Peyer's patch (tissue), 4 donors: ENCODE measurements around the gene EMP1. TPM values are rescaled to one million over a fixed set of nuclear protein-coding genes. Genes with fewer than 3 reads are reported as not detected.

Source experiments
- DNase-seq, 3 donors: peaks; one replicate each; pipeline ENCODE4 v3.0.0-alpha.2; 2017 to 2019
- H3K27ac ChIP-seq, 4 donors: fragments of 200-600 bp; sonication (generic); one replicate each; pipeline ENCODE4 v1.5.1; 2016 to 2019
- H3K27me3 ChIP-seq, 2 donors: fragments of 200-600 bp; sonication (generic); one replicate each; pipeline ENCODE4 v1.5.1; 2019
- H3K36me3 ChIP-seq, 3 donors: fragments of 200-600 bp; sonication (generic); one replicate each; pipeline ENCODE4 v1.5.1; 2016 to 2019
- H3K4me1 ChIP-seq, 4 donors: fragments of 200-600 bp; sonication (generic); one replicate each; pipeline ENCODE4 v1.5.1; 2016 to 2019
- H3K4me3 ChIP-seq, 4 donors: fragments of 200-600 bp; sonication (generic); 1 replicate in 3 of 4; 2 replicates in 1 of 4; pipeline ENCODE4 v1.5.1; 2016 to 2019; ENCODE audit warnings: mild to moderate bottlenecking in 1 of 4
- H3K9me3 ChIP-seq, 4 donors: fragments of 200-600 bp; sonication (generic); one replicate each; pipeline ENCODE4 v1.5.1; 2016 to 2019; ENCODE audit warnings: mild to moderate bottlenecking in 1 of 4
- POLR2A ChIP-seq, 2 donors: fragments of 450-650 bp; IDR thresholded peaks; one replicate each; pipeline ENCODE4 v1.5.1; 2017; ENCODE audit warnings: antibody characterized with exemption in 2 of 2, mild to moderate bottlenecking in 2 of 2, moderate library complexity in 2 of 2
- total RNA-seq, 4 donors: library from RNA; depleted of rRNA; stranded (reverse); fragments of >200 nt; gene quantifications; one replicate each; pipeline ENCODE4 v1.1.0, GENCODE V29; 2016
- TF ChIP-seq, protein P1 (sequence below), 6 experiments: fragments of 450-650 bp in 4 of 6; fragments of 200-600 bp in 2 of 6; sonication (generic) in 1 of 6; IDR thresholded peaks; one replicate each; pipeline ENCODE4 v1.5.1; 2017 to 2019; ENCODE audit warnings: antibody characterized with exemption in 6 of 6, mild to moderate bottlenecking in 3 of 6, moderate library complexity in 1 of 6

Gene EMP1
- total RNA-seq, 4 donors from 2014 or later, result 37.1 to 110 (median 87.3) TPM

DNA sequence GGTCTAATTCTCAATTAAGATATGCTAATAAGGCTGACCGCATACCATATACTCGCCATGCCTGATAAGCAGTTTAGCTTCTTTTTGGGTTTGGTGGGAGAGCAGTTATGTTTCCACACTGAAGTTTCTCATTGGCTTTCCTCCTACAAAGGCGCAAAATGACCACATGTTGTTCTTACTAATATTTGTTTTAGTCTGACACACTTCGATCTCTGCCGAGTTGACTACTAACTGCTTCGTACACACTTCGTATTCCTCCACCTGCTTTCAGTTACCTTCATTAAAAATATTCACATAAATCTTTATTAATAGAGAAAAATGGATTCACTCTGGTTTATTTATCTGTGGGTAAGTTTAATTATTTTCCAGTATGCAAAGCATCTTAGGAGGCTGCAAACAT, 41.7 kb downstream of the EMP1 start:
- Histone ChIP-seq H3K27ac (no peak overlapping the region), H3K36me3 (no peaks in the 10 kb centered on the region), H3K27me3 (no peaks in the 10 kb centered on the region), H3K4me3 (no peak overlapping the region), H3K4me1 (peaks cover 0 to 3% (median 0%) of the 10 kb centered on the region in 4 donors), H3K9me3 (no peaks in the 10 kb centered on the region)
- no peak for TF ChIP-seq POLR2A (IDR thresholded peaks at IDR 0.05)
- TF ChIP-seq, protein P1, sequence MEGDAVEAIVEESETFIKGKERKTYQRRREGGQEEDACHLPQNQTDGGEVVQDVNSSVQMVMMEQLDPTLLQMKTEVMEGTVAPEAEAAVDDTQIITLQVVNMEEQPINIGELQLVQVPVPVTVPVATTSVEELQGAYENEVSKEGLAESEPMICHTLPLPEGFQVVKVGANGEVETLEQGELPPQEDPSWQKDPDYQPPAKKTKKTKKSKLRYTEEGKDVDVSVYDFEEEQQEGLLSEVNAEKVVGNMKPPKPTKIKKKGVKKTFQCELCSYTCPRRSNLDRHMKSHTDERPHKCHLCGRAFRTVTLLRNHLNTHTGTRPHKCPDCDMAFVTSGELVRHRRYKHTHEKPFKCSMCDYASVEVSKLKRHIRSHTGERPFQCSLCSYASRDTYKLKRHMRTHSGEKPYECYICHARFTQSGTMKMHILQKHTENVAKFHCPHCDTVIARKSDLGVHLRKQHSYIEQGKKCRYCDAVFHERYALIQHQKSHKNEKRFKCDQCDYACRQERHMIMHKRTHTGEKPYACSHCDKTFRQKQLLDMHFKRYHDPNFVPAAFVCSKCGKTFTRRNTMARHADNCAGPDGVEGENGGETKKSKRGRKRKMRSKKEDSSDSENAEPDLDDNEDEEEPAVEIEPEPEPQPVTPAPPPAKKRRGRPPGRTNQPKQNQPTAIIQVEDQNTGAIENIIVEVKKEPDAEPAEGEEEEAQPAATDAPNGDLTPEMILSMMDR (IDR thresholded peaks at IDR 0.05), result no peak
- DNase-seq, result no peak

- peaks cover 0 to 3% (median 0%) of the 10 kb centered on the region in 4 donors for H3K4me1 ChIP-seq
- peak overlapping the region in 2 of 4 donors; percentile 77 to 88 for H3K27ac ChIP-seq
- no peaks in the 10 kb centered on the region for H3K27me3 ChIP-seq
- no peaks in the 10 kb centered on the region for H3K9me3 ChIP-seq
- no peak overlapping the region for H3K4me3 ChIP-seq
- TF ChIP-seq, protein P1 (IDR thresholded peaks at IDR 0.05), result no peak
- TF ChIP-seq POLR2A (IDR thresholded peaks at IDR 0.05), result no peak
- H3K36me3 ChIP-seq, result no peaks in the 10 kb centered on the region
- peak in 2 of 3 donors; percentile 66 to 80 for DNase-seq
These were observed 45.4 kb downstream of the EMP1 start for GRCh38 chr12:13241833-13242488.

GRCh38 chr12:13242936-13243335, 46.4 kb downstream of the EMP1 start:
- DNase-seq, result no peak
- TF ChIP-seq, protein P1 (IDR thresholded peaks at IDR 0.05), result no peak
- no peak for TF ChIP-seq POLR2A (IDR thresholded peaks at IDR 0.05)
- Histone ChIP-seq H3K9me3 (no peaks in the 10 kb centered on the region), H3K27me3 (no peaks in the 10 kb centered on the region), H3K4me3 (no peak overlapping the region), H3K4me1 (peaks cover 0 to 3% (median 0%) of the 10 kb centered on the region in 4 donors), H3K36me3 (no peaks in the 10 kb centered on the region), H3K27ac (peak overlapping the region in 1 of 4 donors; percentile 88)

DNA sequence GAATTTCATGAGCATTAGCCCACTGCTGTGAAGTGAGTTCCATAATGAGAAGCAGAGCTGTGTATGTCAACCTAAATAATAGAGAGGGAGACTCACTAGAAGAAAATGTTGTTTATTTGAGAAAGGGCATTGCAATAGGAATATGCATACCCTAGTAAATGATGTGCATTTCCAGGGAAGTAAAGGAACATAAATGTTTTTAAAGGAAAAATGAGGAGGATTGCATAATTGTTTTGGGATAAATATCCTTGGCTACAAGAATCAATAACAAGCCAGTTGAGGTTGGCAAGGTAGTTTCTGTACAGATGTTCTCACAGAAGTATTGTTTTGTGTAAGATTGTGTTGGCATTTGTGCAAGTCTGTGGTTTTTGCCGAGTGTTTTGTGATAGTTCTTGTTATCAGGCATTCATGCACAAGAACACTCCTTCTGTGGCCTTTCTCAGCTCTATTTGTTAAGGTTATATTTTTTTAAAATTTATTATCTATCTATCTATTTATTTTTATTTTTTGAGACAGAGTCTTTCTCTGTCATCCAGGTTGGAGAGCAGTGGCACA, 47.1 kb downstream of the EMP1 start:
- Histone ChIP-seq H3K9me3 (no peaks in the 10 kb centered on the region), H3K27ac (no peak overlapping the region), H3K27me3 (no peaks in the 10 kb centered on the region), H3K4me3 (no peak overlapping the region), H3K36me3 (no peaks in the 10 kb centered on the region), H3K4me1 (peaks cover 0 to 3% (median 0%) of the 10 kb centered on the region in 4 donors)
- DNase-seq, result no peak
- TF ChIP-seq, protein P1 (IDR thresholded peaks at IDR 0.05), result no peak
- TF ChIP-seq POLR2A (IDR thresholded peaks at IDR 0.05), result no peak

DNA sequence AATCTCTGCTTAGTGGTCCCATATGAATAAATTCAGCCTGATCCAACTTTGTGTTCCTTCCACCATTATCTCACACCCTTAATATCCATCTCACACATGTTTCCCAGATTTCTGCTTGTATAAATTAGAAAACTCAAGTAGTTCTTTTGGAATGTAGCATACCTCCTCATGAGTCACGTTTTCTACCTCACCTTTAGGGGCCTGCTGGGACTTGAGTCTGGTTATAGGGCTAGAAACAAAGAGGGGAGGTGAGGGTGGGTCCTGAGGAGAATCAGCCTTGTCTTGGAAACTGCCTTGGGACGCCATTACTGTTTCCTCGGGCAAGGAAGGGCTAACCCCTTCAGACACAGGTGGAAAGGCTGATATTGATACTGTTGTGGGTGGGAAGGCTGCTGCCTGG, 51.1 kb downstream of the EMP1 start:
- H3K36me3 ChIP-seq, result no peaks in the 10 kb centered on the region
- H3K27ac ChIP-seq, result no peak overlapping the region
- H3K9me3 ChIP-seq, result no peaks in the 10 kb centered on the region
- TF ChIP-seq POLR2A (IDR thresholded peaks at IDR 0.05), result no peak
- TF ChIP-seq, protein P1 (IDR thresholded peaks at IDR 0.05), result no peak
- H3K4me3 ChIP-seq, result no peak overlapping the region
- H3K4me1 ChIP-seq, result no peaks in the 10 kb centered on the region
- no peak for DNase-seq
- no peaks in the 10 kb centered on the region for H3K27me3 ChIP-seq
